Measurements from ENCODE around the gene FGF9.

- TF ChIP-seq POLR2A (IDR thresholded peaks at IDR 0.05; ENCODE audit: low read length) (no peak), GATA1 (IDR thresholded peaks at IDR 0.05; ENCODE audit: low read depth, low read length) (no peak)
These were observed 11.8 kb upstream of the FGF9 start for GRCh38 chr13:21659087-21659486.

Data from erythroblast (primary cell).